Measurements from ENCODE around the gene RNU2-1.
"Not testable (repeated sequence)": the region's sequence is repeated elsewhere in the genome, so short reads cannot be mapped to it uniquely, and the experiment has no call there.

Gene RNU2-1

DNA sequence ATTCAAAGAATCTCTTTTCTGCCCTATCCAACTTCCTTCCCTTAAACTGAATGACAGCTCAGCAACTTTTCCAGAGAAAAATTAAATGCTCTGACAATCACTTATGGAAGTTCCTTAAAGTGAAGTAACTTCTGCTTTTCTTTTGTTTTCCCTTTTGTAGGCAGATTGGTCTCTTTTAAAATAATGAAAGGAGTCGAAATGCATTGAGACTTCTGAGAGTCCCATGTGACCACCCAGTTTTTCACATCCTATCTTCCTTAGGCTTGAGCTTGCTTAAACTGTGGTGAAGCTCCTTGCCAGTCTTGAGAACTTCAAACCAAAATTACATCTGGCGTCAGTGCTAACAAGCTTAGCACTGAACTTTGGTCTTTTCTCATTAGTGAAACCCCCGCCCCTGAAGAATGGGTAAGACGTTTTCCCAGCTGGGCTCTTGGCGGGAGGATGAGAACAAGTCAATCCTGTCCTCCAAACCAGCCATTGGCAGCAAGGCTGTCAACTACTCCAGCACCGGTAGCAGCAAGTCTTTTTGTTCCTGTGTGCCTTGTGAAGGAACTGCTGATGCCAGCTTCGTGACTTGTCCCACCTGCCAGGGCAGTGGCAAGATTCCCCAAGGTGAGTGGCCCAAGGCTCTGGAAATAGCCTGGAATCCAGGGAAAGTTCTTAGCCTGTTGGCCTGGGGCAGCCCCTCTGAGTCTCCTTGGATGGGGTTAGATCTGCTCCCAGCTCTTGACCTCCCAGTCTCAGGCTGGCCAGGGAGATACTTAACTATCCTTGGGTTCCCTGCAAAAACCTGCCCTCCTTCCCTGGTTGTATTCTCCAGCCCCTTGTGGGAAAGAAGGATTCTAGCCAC, 20.9 kb downstream of the RNU2-1 start:
- Histone ChIP-seq H3K4me1 (ENCODE audit: control insufficient read depth, low read depth, low read length) (peaks cover 14% of the 10 kb centered on the region), H3K27ac (ENCODE audit: low read length) (no peak overlapping the region), H3K9me3 (ENCODE audit: control insufficient read depth, low read depth, low read length) (no peaks in the 10 kb centered on the region), H3K36me3 (ENCODE audit: control insufficient read depth, low read depth, low read length) (peaks cover 3% of the 10 kb centered on the region), H3K4me3 (ENCODE audit: low read length) (peak overlapping the region; percentile 70), H3K27me3 (ENCODE audit: control insufficient read depth, insufficient read depth, low read length) (no peaks in the 10 kb centered on the region), H3K9ac (ENCODE audit: low read length) (no peak overlapping the region)

DNA sequence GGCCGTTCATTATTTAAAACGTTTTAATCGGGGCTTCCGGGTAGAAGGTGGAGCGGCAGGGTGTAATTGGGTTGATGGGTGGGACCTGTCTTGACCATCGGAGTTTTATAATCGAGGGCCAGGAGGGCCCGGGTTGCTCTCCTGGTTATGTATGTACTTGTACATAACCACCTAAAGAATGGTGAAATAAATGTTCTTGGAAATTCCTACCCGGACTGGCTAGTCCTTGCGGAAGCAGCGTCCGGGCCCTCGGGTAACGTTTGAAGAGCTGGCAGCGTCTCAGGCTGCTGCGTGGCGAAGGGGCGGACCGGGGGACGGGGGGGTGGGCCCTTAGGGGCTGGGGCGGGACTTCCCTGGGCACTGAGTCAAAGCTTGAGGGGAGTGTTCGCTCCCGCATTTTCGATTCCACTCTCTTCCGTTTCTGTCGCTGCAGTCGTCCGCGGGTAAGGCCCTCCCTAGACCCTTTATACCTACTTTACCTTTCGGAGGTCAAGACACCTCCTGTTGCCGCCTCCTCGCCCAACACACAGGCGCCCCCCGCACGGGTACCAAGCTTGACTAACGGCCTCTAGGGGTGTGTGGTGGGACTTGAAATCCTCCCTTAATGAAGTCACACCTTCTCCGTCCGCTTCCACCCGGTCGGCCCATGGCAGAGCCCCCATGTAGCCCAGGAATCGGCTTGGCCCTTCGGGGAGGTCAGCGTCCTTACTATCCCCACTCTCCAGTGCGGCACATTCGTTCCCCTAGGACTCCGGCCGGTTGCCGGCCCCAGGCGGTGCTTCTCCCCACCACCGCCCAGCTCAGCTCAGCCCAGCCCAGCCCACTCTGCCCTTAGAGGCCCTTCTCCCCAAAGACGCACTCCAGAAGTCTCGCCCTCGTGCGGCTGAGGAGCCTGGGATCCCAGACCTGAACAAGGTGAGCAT, 22.0 kb downstream of the RNU2-1 start, which contains the start of gene TMEM106A:
Gene TMEM106A (plus strand): TSS at position 396 of the 923 bp plus-strand sequence. CDS start 1,167 bp downstream, outside the sequence.
- Histone ChIP-seq H3K9me3 (ENCODE audit: control insufficient read depth, low read depth, low read length) (no peaks in the 10 kb centered on the region), H3K4me3 (ENCODE audit: low read length) (peak within 1 kb of the TSS; percentile 70), H3K4me1 (ENCODE audit: control insufficient read depth, low read depth, low read length) (peaks cover 14% of the 10 kb centered on the region), H3K27me3 (ENCODE audit: control insufficient read depth, insufficient read depth, low read length) (no peaks in the 10 kb centered on the region), H3K36me3 (ENCODE audit: control insufficient read depth, low read depth, low read length) (peaks cover 3% of the 10 kb centered on the region), H3K9ac (ENCODE audit: low read length) (peak within 1 kb of the TSS; percentile 56), H3K27ac (ENCODE audit: low read length) (no peak within 1 kb of the TSS)

DNA sequence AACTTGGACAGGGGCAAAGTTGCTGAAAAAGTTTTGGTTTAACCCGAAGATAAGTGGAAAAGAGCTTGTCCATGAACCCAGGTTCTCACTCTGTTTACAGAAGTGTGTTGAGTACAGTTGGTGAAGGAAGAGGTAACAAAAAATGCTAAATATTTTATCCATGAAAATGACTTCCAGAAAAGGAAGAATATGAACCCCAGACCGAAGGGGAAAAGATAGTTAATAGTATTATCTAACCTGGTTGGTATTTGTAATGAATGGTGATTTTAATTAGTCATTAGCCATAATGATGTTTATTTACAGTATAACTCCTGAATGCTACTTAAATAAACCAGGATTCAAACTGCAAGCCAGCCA, 22.7 kb downstream of the RNU2-1 start:
- H3K27ac ChIP-seq (ENCODE audit: low read length): no peak overlapping the region
- peaks cover 14% of the 10 kb centered on the region for H3K4me1 ChIP-seq (ENCODE audit: control insufficient read depth, low read depth, low read length)
- peaks cover 3% of the 10 kb centered on the region for H3K36me3 ChIP-seq (ENCODE audit: control insufficient read depth, low read depth, low read length)
- no peaks in the 10 kb centered on the region for H3K27me3 ChIP-seq (ENCODE audit: control insufficient read depth, insufficient read depth, low read length)
- peak overlapping the region; percentile 24 for H3K9ac ChIP-seq (ENCODE audit: low read length)
- H3K9me3 ChIP-seq (ENCODE audit: control insufficient read depth, low read depth, low read length): no peaks in the 10 kb centered on the region
- peak overlapping the region; percentile 70 for H3K4me3 ChIP-seq (ENCODE audit: low read length)

DNA sequence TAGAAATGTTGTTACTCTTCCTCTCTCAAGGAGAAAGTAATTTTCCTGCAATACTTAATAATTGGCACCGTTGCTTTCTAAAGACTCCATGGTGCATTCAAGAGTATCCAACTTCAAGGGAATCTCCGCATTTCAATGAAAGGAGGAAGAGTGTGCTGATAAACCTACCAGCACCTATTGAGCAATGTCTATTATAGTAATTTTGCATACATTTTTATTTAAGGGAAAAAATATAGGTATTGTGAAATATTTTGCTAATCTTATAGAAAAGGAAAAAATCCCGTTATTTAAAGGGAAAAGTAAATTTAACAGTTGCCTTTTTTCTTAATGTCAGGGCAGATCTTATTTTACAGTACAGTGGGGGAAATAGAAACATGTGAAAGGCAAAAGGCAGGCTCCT, 23.2 kb downstream of the RNU2-1 start:
- no peaks in the 10 kb centered on the region for H3K27me3 ChIP-seq (ENCODE audit: control insufficient read depth, insufficient read depth, low read length)
- H3K36me3 ChIP-seq (ENCODE audit: control insufficient read depth, low read depth, low read length): no peaks in the 10 kb centered on the region
- H3K4me3 ChIP-seq (ENCODE audit: low read length): no peak overlapping the region
- no peak overlapping the region for H3K27ac ChIP-seq (ENCODE audit: low read length)
- H3K4me1 ChIP-seq (ENCODE audit: control insufficient read depth, low read depth, low read length): peaks cover 14% of the 10 kb centered on the region
- no peak overlapping the region for H3K9ac ChIP-seq (ENCODE audit: low read length)
- no peaks in the 10 kb centered on the region for H3K9me3 ChIP-seq (ENCODE audit: control insufficient read depth, low read depth, low read length)

DNA sequence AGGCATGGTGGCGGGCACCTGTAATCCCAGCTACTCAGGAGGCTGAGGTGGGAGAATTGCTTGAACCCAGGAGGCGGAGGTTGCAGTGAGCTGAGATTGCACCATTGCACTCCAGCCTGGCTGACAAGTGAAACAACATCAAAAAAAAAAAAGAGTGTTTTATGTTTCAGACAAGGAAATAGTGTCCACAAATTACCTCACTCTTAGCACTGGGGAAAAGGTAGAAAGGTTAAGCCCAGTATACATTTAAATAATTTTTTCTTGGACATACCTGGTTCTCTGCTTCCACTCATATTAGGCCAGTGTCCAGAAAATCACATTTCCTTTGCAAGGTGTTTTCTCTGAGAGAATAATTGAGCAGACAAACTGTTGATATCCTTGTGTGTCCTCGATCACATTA, 30.8 kb downstream of the RNU2-1 start:
- not testable (repeated sequence) for H3K27ac ChIP-seq (ENCODE audit: low read length); H3K9ac ChIP-seq (ENCODE audit: low read length); H3K4me1 ChIP-seq (ENCODE audit: control insufficient read depth, low read depth, low read length); H3K27me3 ChIP-seq (ENCODE audit: control insufficient read depth, insufficient read depth, low read length); H3K4me3 ChIP-seq (ENCODE audit: low read length); H3K9me3 ChIP-seq (ENCODE audit: control insufficient read depth, low read depth, low read length)
- peaks cover 25% of the 10 kb centered on the region for H3K36me3 ChIP-seq (ENCODE audit: control insufficient read depth, low read depth, low read length)

DNA sequence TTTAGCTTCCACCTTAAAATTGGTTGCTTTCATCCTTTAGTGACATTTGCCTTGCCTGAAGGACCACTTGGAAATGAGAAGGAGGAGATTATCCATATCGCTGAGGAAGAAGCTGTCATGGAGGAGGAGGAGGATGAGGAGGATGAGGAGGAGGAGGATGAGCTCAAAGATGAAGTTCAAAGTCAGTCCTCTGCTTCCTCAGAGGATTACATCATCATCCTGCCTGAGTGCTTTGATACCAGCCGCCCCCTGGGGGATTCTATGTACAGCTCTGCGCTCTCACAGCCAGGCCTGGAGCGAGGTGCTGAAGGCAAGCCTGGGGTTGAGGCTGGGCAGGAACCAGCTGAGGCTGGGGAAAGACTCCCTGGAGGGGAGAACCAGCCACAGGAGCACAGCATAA, 33.6 kb downstream of the RNU2-1 start:
- no peaks in the 10 kb centered on the region for H3K4me1 ChIP-seq (ENCODE audit: control insufficient read depth, low read depth, low read length)
- H3K9ac ChIP-seq (ENCODE audit: low read length): no peak overlapping the region
- H3K4me3 ChIP-seq (ENCODE audit: low read length): no peak overlapping the region
- H3K36me3 ChIP-seq (ENCODE audit: control insufficient read depth, low read depth, low read length): peaks cover 35% of the 10 kb centered on the region
- no peak overlapping the region for H3K27ac ChIP-seq (ENCODE audit: low read length)
- H3K9me3 ChIP-seq (ENCODE audit: control insufficient read depth, low read depth, low read length): no peaks in the 10 kb centered on the region
- no peaks in the 10 kb centered on the region for H3K27me3 ChIP-seq (ENCODE audit: control insufficient read depth, insufficient read depth, low read length)

DNA sequence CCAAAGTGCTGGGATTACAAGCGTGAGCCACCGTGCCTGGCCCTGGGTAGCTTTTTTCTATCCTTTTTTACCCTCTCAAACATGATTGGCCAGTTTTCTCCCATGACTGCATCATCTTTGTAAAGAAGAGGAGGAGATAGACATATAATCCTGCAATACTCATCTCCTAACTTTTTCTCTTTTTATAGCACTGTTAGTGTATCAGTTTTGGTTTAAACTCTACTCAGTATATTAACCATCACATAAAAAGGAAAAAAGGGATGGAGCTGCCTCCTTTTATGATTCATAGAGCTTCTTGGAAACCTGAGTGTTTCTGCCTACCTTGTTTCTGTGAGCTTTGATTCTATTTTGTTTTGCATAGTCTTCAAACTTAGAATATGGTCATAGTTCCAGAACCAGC, 34.1 kb downstream of the RNU2-1 start:
- Histone ChIP-seq H3K9ac (ENCODE audit: low read length) (no peak overlapping the region), H3K36me3 (ENCODE audit: control insufficient read depth, low read depth, low read length) (peaks cover 40% of the 10 kb centered on the region), H3K4me1 (ENCODE audit: control insufficient read depth, low read depth, low read length) (no peaks in the 10 kb centered on the region), H3K27ac (ENCODE audit: low read length) (no peak overlapping the region), H3K4me3 (ENCODE audit: low read length) (no peak overlapping the region), H3K27me3 (ENCODE audit: control insufficient read depth, insufficient read depth, low read length) (no peaks in the 10 kb centered on the region), H3K9me3 (ENCODE audit: control insufficient read depth, low read depth, low read length) (no peaks in the 10 kb centered on the region)

DNA sequence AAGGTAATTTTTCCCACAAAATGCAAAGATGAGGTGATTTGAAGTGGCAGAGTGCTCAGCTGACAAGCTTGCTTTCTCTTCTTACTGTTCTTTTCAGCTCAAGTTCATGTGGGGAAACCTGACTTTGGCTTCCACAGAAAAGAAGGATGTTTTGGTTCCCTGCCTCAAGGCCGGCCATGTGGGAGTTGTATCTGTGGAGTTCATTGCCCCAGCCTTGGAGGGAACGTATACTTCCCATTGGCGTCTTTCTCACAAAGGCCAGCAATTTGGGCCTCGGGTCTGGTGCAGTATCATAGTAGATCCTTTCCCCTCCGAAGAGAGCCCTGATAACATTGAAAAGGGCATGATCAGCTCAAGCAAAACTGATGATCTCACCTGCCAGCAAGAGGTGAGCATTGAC, 40.5 kb downstream of the RNU2-1 start:
- no peaks in the 10 kb centered on the region for H3K9me3 ChIP-seq (ENCODE audit: control insufficient read depth, low read depth, low read length)
- no peaks in the 10 kb centered on the region for H3K4me1 ChIP-seq (ENCODE audit: control insufficient read depth, low read depth, low read length)
- no peak overlapping the region for H3K4me3 ChIP-seq (ENCODE audit: low read length)
- no peak overlapping the region for H3K27ac ChIP-seq (ENCODE audit: low read length)
- H3K36me3 ChIP-seq (ENCODE audit: control insufficient read depth, low read depth, low read length): peaks cover 58% of the 10 kb centered on the region
- no peaks in the 10 kb centered on the region for H3K27me3 ChIP-seq (ENCODE audit: control insufficient read depth, insufficient read depth, low read length)
- no peak overlapping the region for H3K9ac ChIP-seq (ENCODE audit: low read length)

DNA sequence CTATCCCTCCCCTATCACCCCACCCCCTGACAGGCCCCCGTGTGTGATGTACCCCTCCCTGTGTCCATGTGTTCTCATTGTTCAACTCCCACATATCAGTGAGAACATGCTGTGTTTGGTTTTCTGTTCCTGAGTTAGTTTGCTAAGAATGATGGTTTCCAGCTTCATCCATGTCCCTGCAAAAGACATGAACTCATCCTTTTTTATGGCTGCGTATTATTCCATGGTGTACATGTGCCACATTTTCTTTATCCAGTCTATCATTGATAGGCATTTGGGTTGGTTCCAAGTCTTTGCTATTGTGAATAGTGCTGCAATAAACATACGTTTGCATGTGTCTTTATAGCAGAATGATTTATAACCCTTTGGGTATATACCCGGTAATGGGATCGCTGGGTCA, 47.1 kb downstream of the RNU2-1 start:
- not testable (repeated sequence) for H3K27ac ChIP-seq (ENCODE audit: low read length); H3K27me3 ChIP-seq (ENCODE audit: control insufficient read depth, insufficient read depth, low read length); H3K9ac ChIP-seq (ENCODE audit: low read length); H3K9me3 ChIP-seq (ENCODE audit: control insufficient read depth, low read depth, low read length); H3K4me1 ChIP-seq (ENCODE audit: control insufficient read depth, low read depth, low read length); H3K4me3 ChIP-seq (ENCODE audit: low read length)
- peaks cover 26% of the 10 kb centered on the region for H3K36me3 ChIP-seq (ENCODE audit: control insufficient read depth, low read depth, low read length)

DNA sequence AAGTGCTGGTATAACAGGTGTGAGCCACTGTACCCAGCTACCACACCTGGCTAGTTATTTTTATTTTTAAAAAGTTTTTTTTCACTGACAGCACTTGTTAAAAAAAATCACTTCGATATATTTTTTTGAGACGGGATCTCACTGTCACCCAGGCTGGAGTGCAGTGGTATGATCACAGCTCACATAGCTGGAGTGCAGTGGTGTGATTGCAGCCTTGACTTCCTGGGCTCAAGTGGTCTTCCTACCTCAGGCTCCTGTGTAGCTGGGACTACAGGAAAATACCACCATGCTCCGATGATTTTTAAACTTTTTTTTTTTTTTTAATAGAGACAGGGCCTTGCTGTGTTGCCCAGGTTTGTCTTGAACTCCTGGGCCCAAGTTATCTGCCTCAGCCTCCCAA, 49.9 kb downstream of the RNU2-1 start:
- H3K9me3 ChIP-seq (ENCODE audit: control insufficient read depth, low read depth, low read length): no peaks in the 10 kb centered on the region

More for the DNA sequence above, 49.9 kb downstream of the RNU2-1 start:
- no peaks in the 10 kb centered on the region for H3K27me3 ChIP-seq (ENCODE audit: control insufficient read depth, insufficient read depth, low read length)
- no peak overlapping the region for H3K4me3 ChIP-seq (ENCODE audit: low read length)
- no peak overlapping the region for H3K9ac ChIP-seq (ENCODE audit: low read length)
- no peak overlapping the region for H3K27ac ChIP-seq (ENCODE audit: low read length)
- peaks cover 9% of the 10 kb centered on the region for H3K36me3 ChIP-seq (ENCODE audit: control insufficient read depth, low read depth, low read length)
- H3K4me1 ChIP-seq (ENCODE audit: control insufficient read depth, low read depth, low read length): no peaks in the 10 kb centered on the region
